ENCODE data around the gene GAB2. TPM values are rescaled to one million over a fixed set of nuclear protein-coding genes. Genes with fewer than 3 reads are reported as not detected.

Gene GAB2
- total RNA-seq, 1 experiment from 2014 or later: 3.3 TPM

DNA sequence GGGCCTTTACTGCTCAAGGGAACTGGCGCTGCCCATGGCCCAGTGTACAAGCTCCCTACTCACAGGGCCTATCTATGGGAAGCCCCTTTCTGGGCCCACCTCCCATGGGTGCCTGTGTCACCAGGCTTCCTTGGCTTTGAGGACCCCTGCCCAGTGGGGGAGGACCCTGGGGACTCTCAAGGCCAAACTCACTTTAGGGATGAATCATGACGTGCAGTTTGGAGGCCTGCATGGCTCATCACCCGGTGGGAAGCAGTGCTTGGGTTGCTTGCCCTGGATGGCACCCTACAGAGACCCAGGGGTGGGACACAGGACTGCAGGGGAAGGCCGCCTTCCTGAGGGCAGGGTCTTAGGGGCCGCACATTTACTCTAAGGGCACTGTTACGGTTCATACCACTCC is 245.7 kb downstream of the GAB2 start:
- Histone ChIP-seq H4K5ac (ENCODE audit: insufficient read length, low read depth, low read length) (no peak overlapping the region), H2BK5ac (ENCODE audit: insufficient read length, low read length) (no peak overlapping the region), H3K4me2 (ENCODE audit: insufficient read depth, insufficient read length, low read length) (no peak overlapping the region), H3K27ac (ENCODE audit: insufficient read length, low read depth, low read length) (no peak overlapping the region), H3K56ac (ENCODE audit: insufficient read length, low read depth, low read length) (no peak overlapping the region), H3K9ac (ENCODE audit: extremely low read depth, insufficient read length, low read length) (no peak overlapping the region), H3K79me1 (ENCODE audit: insufficient read depth, low read depth, low read length, poor library complexity, severe bottlenecking) (no peaks in the 10 kb centered on the region), H3T11ph (ENCODE audit: low read length) (no peak overlapping the region), H2BK120ac (ENCODE audit: low read depth, low read length, poor library complexity, severe bottlenecking) (no peak overlapping the region), H4K91ac (ENCODE audit: insufficient read length, low read depth, low read length) (no peak overlapping the region), H2BK12ac (ENCODE audit: insufficient read length, low read depth, low read length) (no peak overlapping the region), H2AFZ (ENCODE audit: low read length) (no peak overlapping the region), H3K9me3 (ENCODE audit: control insufficient read depth, low read depth, low read length) (no peaks in the 10 kb centered on the region), H3K79me2 (ENCODE audit: insufficient read depth, low read length) (no peaks in the 10 kb centered on the region), H4K8ac (replicated peaks; ENCODE audit: insufficient read length, low read depth, low read length) (no peak overlapping the region), H2BK15ac (ENCODE audit: low read depth, low read length) (no peak overlapping the region), H3K23me2 (ENCODE audit: insufficient read length, low read depth, low read length, poor library complexity, severe bottlenecking) (no peaks in the 10 kb centered on the region), H3K4ac (ENCODE audit: low read depth, low read length) (no peak overlapping the region), H3K27me3 (ENCODE audit: insufficient read depth, low read length) (no peaks in the 10 kb centered on the region), H4K20me1 (ENCODE audit: control insufficient read depth, insufficient read depth, insufficient read length) (peaks cover 2% of the 10 kb centered on the region), H3K14ac (ENCODE audit: insufficient read depth, low read length) (no peak overlapping the region), H2AK5ac (ENCODE audit: insufficient read length, low read length) (no peak overlapping the region), H3K23ac (ENCODE audit: insufficient read length, low read depth, low read length) (no peak overlapping the region), H3K4me1 (ENCODE audit: insufficient read depth, low read length) (no peaks in the 10 kb centered on the region), H3K18ac (ENCODE audit: insufficient read length, low read depth, low read length) (no peak overlapping the region), H2BK20ac (ENCODE audit: low read depth, low read length, poor library complexity, severe bottlenecking) (no peak overlapping the region)
- Mint-ChIP-seq H3K9me3 (no peaks in the 10 kb centered on the region), H3K4me1 (peaks cover 0 to 6% of the 10 kb centered on the region in 2 experiments; a peak in 2 of 4 replicates), H3K36me3 (ENCODE audit: insufficient read depth in 1 of 3, low read depth in 3 of 3) (peaks cover 4 to 12% (median 5%) of the 10 kb centered on the region in 3 experiments; a peak in 4 of 7 replicates), H3K4me3 (no peak overlapping the region), H3K27me3 (ENCODE audit: low read depth) (no peaks in the 10 kb centered on the region), H3K27ac (no peak overlapping the region)
- no CpG with 5 or more reads among the region's 6 CpGs for whole genome bisulfite sequencing (ENCODE audit: extremely low coverage, insufficient read length, low lambda C conversion rate)
- DNase-seq: no peak
- TF ChIP-seq, protein P1, sequence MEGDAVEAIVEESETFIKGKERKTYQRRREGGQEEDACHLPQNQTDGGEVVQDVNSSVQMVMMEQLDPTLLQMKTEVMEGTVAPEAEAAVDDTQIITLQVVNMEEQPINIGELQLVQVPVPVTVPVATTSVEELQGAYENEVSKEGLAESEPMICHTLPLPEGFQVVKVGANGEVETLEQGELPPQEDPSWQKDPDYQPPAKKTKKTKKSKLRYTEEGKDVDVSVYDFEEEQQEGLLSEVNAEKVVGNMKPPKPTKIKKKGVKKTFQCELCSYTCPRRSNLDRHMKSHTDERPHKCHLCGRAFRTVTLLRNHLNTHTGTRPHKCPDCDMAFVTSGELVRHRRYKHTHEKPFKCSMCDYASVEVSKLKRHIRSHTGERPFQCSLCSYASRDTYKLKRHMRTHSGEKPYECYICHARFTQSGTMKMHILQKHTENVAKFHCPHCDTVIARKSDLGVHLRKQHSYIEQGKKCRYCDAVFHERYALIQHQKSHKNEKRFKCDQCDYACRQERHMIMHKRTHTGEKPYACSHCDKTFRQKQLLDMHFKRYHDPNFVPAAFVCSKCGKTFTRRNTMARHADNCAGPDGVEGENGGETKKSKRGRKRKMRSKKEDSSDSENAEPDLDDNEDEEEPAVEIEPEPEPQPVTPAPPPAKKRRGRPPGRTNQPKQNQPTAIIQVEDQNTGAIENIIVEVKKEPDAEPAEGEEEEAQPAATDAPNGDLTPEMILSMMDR (conservative IDR thresholded peaks at IDR 0.05): no peak

All from H9 (cell line).